GM23338 (cell line): ENCODE measurements around the gene COL9A2. TPM values are rescaled to one million over a fixed set of nuclear protein-coding genes. Genes with fewer than 3 reads are reported as not detected.

Source experiments
- ATAC-seq: fragments of 200-7000 bp; cut with Tn5 transposase; 3 replicates; pipeline ENCODE4 v1.9.1; 2020
- DNase-seq: peaks from one replicate; pipeline ENCODE4 v3.0.0-alpha.2; 2015; ENCODE audit warnings: low spot score
- H2AFZ ChIP-seq: fragments of 200-600 bp; sonication (generic); 2 replicates; pipeline ENCODE4 v1.8.0; 2016; ENCODE audit warnings: antibody characterized with exemption, mild to moderate bottlenecking, moderate library complexity
- H3F3A ChIP-seq: fragments of 200-600 bp; sonication (generic); replicated peaks from 2 replicates; pipeline ENCODE4 v1.8.0; 2017; ENCODE audit warnings: antibody characterized with exemption, mixed run types, low read depth
- H3K27ac ChIP-seq: fragments of 200-600 bp; sonication (generic); 2 replicates; pipeline ENCODE4 v1.6.1; 2016; ENCODE audit warnings: low read depth
- H3K27me3 ChIP-seq: fragments of 200-600 bp; sonication (generic); 2 replicates; pipeline ENCODE4 v1.8.0; 2016; ENCODE audit warnings: mild to moderate bottlenecking, mixed run types, moderate library complexity; ENCODE audit not compliant: insufficient read depth
- H3K36me3 ChIP-seq: fragments of 200-600 bp; sonication (generic); 2 replicates; pipeline ENCODE4 v1.8.0; 2016; ENCODE audit warnings: mild to moderate bottlenecking; ENCODE audit not compliant: insufficient read depth
- H3K4me1 ChIP-seq: fragments of 200-600 bp; sonication (generic); 2 replicates; pipeline ENCODE4 v1.8.0; 2016; ENCODE audit warnings: mild to moderate bottlenecking, moderate library complexity; ENCODE audit not compliant: insufficient read depth
- H3K4me2 ChIP-seq: fragments of 200-600 bp; sonication (generic); 2 replicates; pipeline ENCODE4 v1.7.1; 2017; ENCODE audit warnings: mixed run types
- H3K4me3 ChIP-seq: fragments of 200-600 bp; sonication (generic); 2 replicates; pipeline ENCODE4 v1.6.1; 2016; ENCODE audit warnings: mixed run types
- H3K79me2 ChIP-seq: fragments of 200-600 bp; sonication (generic); replicated peaks from 2 replicates; pipeline ENCODE4 v1.8.0; 2017; ENCODE audit warnings: mild to moderate bottlenecking; ENCODE audit not compliant: insufficient read depth
- H3K9me2 ChIP-seq: fragments of 200-600 bp; sonication (generic); 2 replicates; pipeline ENCODE4 v1.8.0; 2017; ENCODE audit not compliant: insufficient read depth
- H4K20me1 ChIP-seq: fragments of 200-600 bp; sonication (generic); replicated peaks from 2 replicates; pipeline ENCODE4 v1.8.0; 2017; ENCODE audit warnings: mild to moderate bottlenecking; ENCODE audit not compliant: insufficient read depth
- H3K27ac Mint-ChIP-seq: 2 replicates; pipeline ENCODE4 v1.8.0; 2020; ENCODE audit warnings: inconsistent platforms, mild to moderate bottlenecking, moderate library complexity, mixed read lengths
- H3K27me3 Mint-ChIP-seq: 3 replicates; pipeline ENCODE4 v1.8.0; 2022; ENCODE audit warnings: low read depth, mild to moderate bottlenecking, moderate library complexity, mixed read lengths, inconsistent platforms; ENCODE audit not compliant: insufficient read depth, poor library complexity
- H3K36me3 Mint-ChIP-seq: 3 replicates; pipeline ENCODE4 v1.8.0; 2021; ENCODE audit warnings: low read depth, mild to moderate bottlenecking, inconsistent platforms, moderate library complexity, mixed read lengths
- H3K4me1 Mint-ChIP-seq: 3 replicates; pipeline ENCODE4 v1.8.0; 2020; ENCODE audit warnings: mild to moderate bottlenecking, inconsistent platforms, mixed read lengths
- H3K4me3 Mint-ChIP-seq: 3 replicates; pipeline ENCODE4 v1.8.0; 2021; ENCODE audit warnings: moderate library complexity, mild to moderate bottlenecking, inconsistent platforms, mixed read lengths
- H3K9me3 Mint-ChIP-seq: 3 replicates; pipeline ENCODE4 v1.8.0; 2020; ENCODE audit warnings: moderate library complexity, mild to moderate bottlenecking, inconsistent platforms, mixed read lengths
- CREB1 ChIP-seq: fragments of 250-450 bp; sonication (Bioruptor Pico); IDR thresholded peaks from 2 replicates; pipeline ENCODE4 v1.5.0; 2020; ENCODE audit warnings: low read depth, mild to moderate bottlenecking, moderate library complexity
- EZH2 ChIP-seq: fragments of 200-600 bp; sonication (generic); IDR thresholded peaks from one replicate; pipeline ENCODE4 v1.8.0; 2017; ENCODE audit warnings: antibody characterized with exemption, mild to moderate bottlenecking, low read depth; ENCODE audit not compliant: unreplicated experiment
- EZH2phosphoT487 ChIP-seq: fragments of 200-600 bp; sonication (generic); IDR thresholded peaks from one replicate; pipeline ENCODE4 v1.8.1; 2018; ENCODE audit warnings: antibody characterized with exemption; ENCODE audit not compliant: unreplicated experiment
- JUNB ChIP-seq: IDR thresholded peaks from one replicate; pipeline ENCODE4 v1.6.1; 2016; ENCODE audit warnings: antibody characterized with exemption; ENCODE audit not compliant: unreplicated experiment
- NANOG ChIP-seq: IDR thresholded peaks from 2 replicates; pipeline ENCODE4 v1.6.1; 2016; ENCODE audit warnings: antibody characterized with exemption, borderline replicate concordance
- POLR2AphosphoS5 ChIP-seq: IDR thresholded peaks from 2 replicates; pipeline ENCODE4 v1.6.1; 2016; ENCODE audit warnings: antibody characterized with exemption, low read depth
- STAT1 ChIP-seq: IDR thresholded peaks from one replicate; pipeline ENCODE4 v1.6.1; 2016; ENCODE audit warnings: antibody characterized with exemption; ENCODE audit not compliant: unreplicated experiment
- ZNF114 ChIP-seq: fragments of 250-450 bp; sonication (Bioruptor Pico); IDR thresholded peaks from 2 replicates; pipeline ENCODE4 v1.5.0; 2020; ENCODE audit warnings: mild to moderate bottlenecking, moderate library complexity
- ZNF331 ChIP-seq: fragments of 250-450 bp; sonication (Bioruptor Pico); IDR thresholded peaks from 2 replicates; pipeline ENCODE4 v1.5.0; 2020; ENCODE audit warnings: low read depth, mild to moderate bottlenecking, moderate library complexity
- ZNF462 ChIP-seq: fragments of 250-450 bp; sonication (Bioruptor Pico); IDR thresholded peaks from 2 replicates; pipeline ENCODE4 v1.5.0; 2020; ENCODE audit warnings: mild to moderate bottlenecking, moderate library complexity
- polyA plus RNA-seq: library from polyadenylated mRNA; unstranded; fragments of >200 nt; fragmentation: Nextera tagmentation; extraction: Ambion mirVana; gene quantifications from 2 replicates; pipeline ENCODE4 v1.2.1, GENCODE V29; 2016
- total RNA-seq: library from RNA; depleted of rRNA; stranded (reverse); fragments of >200 nt; shearing (Covaris generic); gene quantifications from 2 replicates; pipeline ENCODE4 v1.2.3, GENCODE V29; 2014
- TF ChIP-seq, protein P1 (sequence below): IDR thresholded peaks from one replicate; pipeline ENCODE4 v1.6.1; 2018; ENCODE audit warnings: antibody characterized with exemption; ENCODE audit not compliant: unreplicated experiment
- TF ChIP-seq, protein P2 (sequence below), 2 experiments: fragments of 200-600 bp in 1 of 2; sonication (generic) in 1 of 2; conservative IDR thresholded peaks; 2 replicates each; pipeline versions ENCODE4 v1.5.1 to v1.6.1; 2016 to 2017; ENCODE audit warnings: antibody characterized with exemption in 2 of 2, low read depth in 2 of 2, mild to moderate bottlenecking in 2 of 2, moderate library complexity in 1 of 2

COL9A2 gene
- total and polyA plus RNA-seq, 2 experiments from 2014 or later = 2.6 to 2.8 TPM

- Histone ChIP-seq H3K79me2 (no peaks in the 10 kb centered on the region), H3K36me3 (no peaks in the 10 kb centered on the region), H3K4me3 (no peak overlapping the region), H3K27me3 (peaks cover 33% of the 10 kb centered on the region), H3K4me1 (no peaks in the 10 kb centered on the region; the same call in 1 of the 2 replicates), H3K4me2 (no peak overlapping the region), H3K9me2 (no peaks in the 10 kb centered on the region), H2AFZ (no peak overlapping the region), H4K20me1 (no peaks in the 10 kb centered on the region), H3F3A (no peaks in the 10 kb centered on the region), H3K27ac (no peak overlapping the region)
- H3K27ac Mint-ChIP-seq = no peak overlapping the region
- no peaks in the 10 kb centered on the region for H3K36me3 Mint-ChIP-seq
- ATAC-seq = no peak
- H3K27me3 Mint-ChIP-seq = peaks cover 13% of the 10 kb centered on the region
- H3K4me3 Mint-ChIP-seq = no peak overlapping the region
- TF ChIP-seq NANOG (no peak), ZNF462 (no peak), EZH2phosphoT487 (no peak), ZNF114 (CRISPR knock-in tag) (no peak), EZH2 (no peak), JUNB (no peak), ZNF331 (CRISPR knock-in tag) (no peak), STAT1 (no peak), POLR2AphosphoS5 (no peak), CREB1 (CRISPR knock-in tag) (no peak)
- TF ChIP-seq, protein P1, sequence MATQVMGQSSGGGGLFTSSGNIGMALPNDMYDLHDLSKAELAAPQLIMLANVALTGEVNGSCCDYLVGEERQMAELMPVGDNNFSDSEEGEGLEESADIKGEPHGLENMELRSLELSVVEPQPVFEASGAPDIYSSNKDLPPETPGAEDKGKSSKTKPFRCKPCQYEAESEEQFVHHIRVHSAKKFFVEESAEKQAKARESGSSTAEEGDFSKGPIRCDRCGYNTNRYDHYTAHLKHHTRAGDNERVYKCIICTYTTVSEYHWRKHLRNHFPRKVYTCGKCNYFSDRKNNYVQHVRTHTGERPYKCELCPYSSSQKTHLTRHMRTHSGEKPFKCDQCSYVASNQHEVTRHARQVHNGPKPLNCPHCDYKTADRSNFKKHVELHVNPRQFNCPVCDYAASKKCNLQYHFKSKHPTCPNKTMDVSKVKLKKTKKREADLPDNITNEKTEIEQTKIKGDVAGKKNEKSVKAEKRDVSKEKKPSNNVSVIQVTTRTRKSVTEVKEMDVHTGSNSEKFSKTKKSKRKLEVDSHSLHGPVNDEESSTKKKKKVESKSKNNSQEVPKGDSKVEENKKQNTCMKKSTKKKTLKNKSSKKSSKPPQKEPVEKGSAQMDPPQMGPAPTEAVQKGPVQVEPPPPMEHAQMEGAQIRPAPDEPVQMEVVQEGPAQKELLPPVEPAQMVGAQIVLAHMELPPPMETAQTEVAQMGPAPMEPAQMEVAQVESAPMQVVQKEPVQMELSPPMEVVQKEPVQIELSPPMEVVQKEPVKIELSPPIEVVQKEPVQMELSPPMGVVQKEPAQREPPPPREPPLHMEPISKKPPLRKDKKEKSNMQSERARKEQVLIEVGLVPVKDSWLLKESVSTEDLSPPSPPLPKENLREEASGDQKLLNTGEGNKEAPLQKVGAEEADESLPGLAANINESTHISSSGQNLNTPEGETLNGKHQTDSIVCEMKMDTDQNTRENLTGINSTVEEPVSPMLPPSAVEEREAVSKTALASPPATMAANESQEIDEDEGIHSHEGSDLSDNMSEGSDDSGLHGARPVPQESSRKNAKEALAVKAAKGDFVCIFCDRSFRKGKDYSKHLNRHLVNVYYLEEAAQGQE = no peak
- TF ChIP-seq, protein P2, sequence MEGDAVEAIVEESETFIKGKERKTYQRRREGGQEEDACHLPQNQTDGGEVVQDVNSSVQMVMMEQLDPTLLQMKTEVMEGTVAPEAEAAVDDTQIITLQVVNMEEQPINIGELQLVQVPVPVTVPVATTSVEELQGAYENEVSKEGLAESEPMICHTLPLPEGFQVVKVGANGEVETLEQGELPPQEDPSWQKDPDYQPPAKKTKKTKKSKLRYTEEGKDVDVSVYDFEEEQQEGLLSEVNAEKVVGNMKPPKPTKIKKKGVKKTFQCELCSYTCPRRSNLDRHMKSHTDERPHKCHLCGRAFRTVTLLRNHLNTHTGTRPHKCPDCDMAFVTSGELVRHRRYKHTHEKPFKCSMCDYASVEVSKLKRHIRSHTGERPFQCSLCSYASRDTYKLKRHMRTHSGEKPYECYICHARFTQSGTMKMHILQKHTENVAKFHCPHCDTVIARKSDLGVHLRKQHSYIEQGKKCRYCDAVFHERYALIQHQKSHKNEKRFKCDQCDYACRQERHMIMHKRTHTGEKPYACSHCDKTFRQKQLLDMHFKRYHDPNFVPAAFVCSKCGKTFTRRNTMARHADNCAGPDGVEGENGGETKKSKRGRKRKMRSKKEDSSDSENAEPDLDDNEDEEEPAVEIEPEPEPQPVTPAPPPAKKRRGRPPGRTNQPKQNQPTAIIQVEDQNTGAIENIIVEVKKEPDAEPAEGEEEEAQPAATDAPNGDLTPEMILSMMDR (conservative IDR thresholded peaks at IDR 0.05; ENCODE audit: low read depth in 2 of 2) = no peak
- no peak for DNase-seq
- no peaks in the 10 kb centered on the region for H3K9me3 Mint-ChIP-seq
- H3K4me1 Mint-ChIP-seq = peaks cover 6% of the 10 kb centered on the region; the same call in 1 of the 3 replicates
These were observed 16.4 kb downstream of the COL9A2 start for GRCh38 chr1:40300651-40301050.
